ENCODE results near the gene ENTPD8. TPM values are rescaled to one million over a fixed set of nuclear protein-coding genes. Genes with fewer than 3 reads are reported as not detected.
A peak's percentile ranks its signal among the peaks of the same experiment; 100 is the strongest.
"Not testable (repeated sequence)": the region's sequence is repeated elsewhere in the genome, so short reads cannot be mapped to it uniquely, and the experiment has no call there.

ENTPD8 gene
- total and polyA plus RNA-seq, 2 experiments from 2014 or later = 0.15 to 0.51 TPM

- no peak overlapping the region for H3K4me3 ChIP-seq
- DNase-seq (ENCODE audit: low read depth in 1 of 2, low spot score in 1 of 2) = no peak
Measured at GRCh38 chr9:137410891-137411249, 30.3 kb downstream of the ENTPD8 start.

GRCh38 chr9:137410236-137410890 is 30.8 kb downstream of the ENTPD8 start:
- not testable (repeated sequence) for DNase-seq (ENCODE audit: low read depth in 1 of 2, low spot score in 1 of 2); H3K27me3 ChIP-seq; H3K36me3 ChIP-seq; H3K27ac ChIP-seq; H3K4me3 ChIP-seq; H3K4me1 ChIP-seq (ENCODE audit: low read depth); H3K9me3 ChIP-seq (ENCODE audit: low read depth)

More at GRCh38 chr9:137410891-137411249, 30.3 kb downstream of the ENTPD8 start:
- TF ChIP-seq, protein P1, sequence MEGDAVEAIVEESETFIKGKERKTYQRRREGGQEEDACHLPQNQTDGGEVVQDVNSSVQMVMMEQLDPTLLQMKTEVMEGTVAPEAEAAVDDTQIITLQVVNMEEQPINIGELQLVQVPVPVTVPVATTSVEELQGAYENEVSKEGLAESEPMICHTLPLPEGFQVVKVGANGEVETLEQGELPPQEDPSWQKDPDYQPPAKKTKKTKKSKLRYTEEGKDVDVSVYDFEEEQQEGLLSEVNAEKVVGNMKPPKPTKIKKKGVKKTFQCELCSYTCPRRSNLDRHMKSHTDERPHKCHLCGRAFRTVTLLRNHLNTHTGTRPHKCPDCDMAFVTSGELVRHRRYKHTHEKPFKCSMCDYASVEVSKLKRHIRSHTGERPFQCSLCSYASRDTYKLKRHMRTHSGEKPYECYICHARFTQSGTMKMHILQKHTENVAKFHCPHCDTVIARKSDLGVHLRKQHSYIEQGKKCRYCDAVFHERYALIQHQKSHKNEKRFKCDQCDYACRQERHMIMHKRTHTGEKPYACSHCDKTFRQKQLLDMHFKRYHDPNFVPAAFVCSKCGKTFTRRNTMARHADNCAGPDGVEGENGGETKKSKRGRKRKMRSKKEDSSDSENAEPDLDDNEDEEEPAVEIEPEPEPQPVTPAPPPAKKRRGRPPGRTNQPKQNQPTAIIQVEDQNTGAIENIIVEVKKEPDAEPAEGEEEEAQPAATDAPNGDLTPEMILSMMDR (IDR thresholded peaks at IDR 0.05; ENCODE audit: low read depth, low read length) = no peak
- Histone ChIP-seq H3K4me1 (ENCODE audit: low read depth) (peaks cover 4% of the 10 kb centered on the region), H3K36me3 (no peaks in the 10 kb centered on the region), H3K27ac (no peak overlapping the region), H3K27me3 (no peaks in the 10 kb centered on the region), H3K9me3 (ENCODE audit: low read depth) (no peaks in the 10 kb centered on the region)

DNA sequence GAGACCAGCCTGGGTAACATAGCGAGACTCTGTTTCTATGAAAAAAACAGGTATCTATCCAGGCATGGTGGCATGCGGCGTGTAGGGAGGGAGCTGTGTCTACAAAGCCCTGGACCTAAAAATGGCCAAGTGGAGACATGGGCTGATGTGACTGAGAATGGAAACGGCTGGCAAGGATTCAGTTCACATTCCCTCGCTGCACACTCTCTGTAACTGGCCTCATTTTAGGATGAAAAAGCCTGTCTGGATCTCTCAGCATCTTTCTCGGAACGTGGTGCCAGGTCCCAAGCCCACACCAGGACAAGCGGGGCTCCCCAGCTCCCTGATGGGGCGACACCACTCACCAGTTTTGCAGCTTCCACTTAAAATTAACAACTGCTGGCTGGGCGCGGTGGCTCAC is 31.6 kb downstream of the ENTPD8 start:
- Histone ChIP-seq H3K4me3 (no peak overlapping the region), H3K27ac (no peak overlapping the region), H3K4me1 (ENCODE audit: low read depth) (peaks cover 4% of the 10 kb centered on the region), H3K36me3 (no peaks in the 10 kb centered on the region), H3K27me3 (no peaks in the 10 kb centered on the region), H3K9me3 (ENCODE audit: low read depth) (no peaks in the 10 kb centered on the region)
- TF ChIP-seq, protein P1 (IDR thresholded peaks at IDR 0.05; ENCODE audit: low read depth, low read length) = no peak
- DNase-seq (ENCODE audit: low read depth in 1 of 2, low spot score in 1 of 2) = no peak

DNA sequence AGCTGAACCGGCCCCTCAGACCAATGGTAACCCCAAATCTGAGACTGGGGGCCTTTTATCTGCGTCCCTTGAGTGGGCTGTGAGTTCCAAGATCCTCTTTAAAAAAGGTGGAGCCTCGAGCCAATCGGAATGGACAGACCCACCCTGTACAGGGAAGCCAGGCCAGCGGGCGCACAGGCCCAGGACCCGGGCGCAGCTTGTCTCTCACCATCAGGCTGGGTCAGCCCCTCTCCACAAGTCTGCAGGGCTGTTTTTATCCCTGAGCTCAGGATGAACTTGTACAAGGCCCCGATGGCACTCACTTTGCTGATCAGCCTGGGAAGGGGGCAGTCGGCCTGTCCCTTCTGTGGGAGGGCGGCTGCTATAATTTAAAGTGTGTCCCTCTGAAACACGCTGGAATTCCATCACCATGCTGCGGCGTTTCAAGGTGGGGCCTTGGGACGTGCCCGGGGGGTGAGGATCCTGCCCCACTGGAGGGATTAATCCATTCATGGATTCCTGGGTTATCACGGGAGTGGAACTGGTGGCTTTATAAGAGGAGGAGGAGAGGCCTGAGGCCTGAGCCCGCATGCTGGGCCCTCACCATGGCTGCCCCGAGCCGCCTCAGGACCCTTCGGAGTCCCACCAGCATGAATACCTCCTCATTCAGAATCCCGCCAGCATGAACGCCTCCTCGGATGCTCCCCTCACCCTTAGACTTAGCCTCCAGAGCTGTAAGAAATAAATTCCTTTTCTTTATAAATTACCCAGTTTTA is 32.3 kb downstream of the ENTPD8 start:
- H3K4me3 ChIP-seq = no peak overlapping the region
- TF ChIP-seq, protein P1 (IDR thresholded peaks at IDR 0.05; ENCODE audit: low read depth, low read length) = no peak
- no peaks in the 10 kb centered on the region for H3K9me3 ChIP-seq (ENCODE audit: low read depth)
- H3K27me3 ChIP-seq = no peaks in the 10 kb centered on the region
- H3K36me3 ChIP-seq = no peaks in the 10 kb centered on the region
- no peak overlapping the region for H3K27ac ChIP-seq
- DNase-seq (ENCODE audit: low read depth in 1 of 2, low spot score in 1 of 2) = no peak
- peaks cover 4% of the 10 kb centered on the region for H3K4me1 ChIP-seq (ENCODE audit: low read depth)

DNA sequence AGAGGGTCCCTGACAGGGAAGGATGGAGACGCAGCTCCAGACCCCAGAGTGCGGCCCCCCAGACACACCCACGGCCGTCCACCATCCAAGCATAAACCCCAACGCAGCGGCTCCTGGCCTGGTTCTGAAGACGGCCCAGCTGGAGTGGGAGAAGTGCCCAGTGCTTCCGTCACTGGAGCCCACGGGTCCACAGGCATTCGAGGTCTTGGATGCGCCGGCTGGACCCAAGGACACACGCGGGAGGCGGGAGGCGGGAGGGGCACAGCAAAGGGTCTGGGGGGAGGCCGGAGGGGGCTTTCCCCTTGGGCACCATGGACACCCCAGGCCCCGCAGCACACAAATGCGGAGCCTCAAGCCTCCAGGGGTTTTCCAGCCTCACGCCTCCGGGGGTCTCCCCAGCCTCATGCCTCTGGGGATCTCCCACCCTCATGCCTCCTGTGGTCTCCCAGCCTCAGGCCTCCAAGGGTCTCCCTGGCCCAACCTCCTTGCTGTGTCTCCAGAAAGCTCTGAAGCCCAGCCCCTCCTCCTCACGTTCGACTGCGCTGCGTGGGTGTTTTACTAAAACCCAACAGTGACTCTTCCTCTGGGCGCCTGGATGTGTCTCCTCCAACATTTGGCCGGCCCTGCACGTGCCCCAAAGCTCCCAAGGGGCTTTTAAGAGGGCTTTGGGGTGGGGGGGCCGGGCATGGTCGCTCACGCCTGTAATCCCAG is 33.4 kb downstream of the ENTPD8 start:
- peak in 1 of 2 donors; percentile 42 for DNase-seq (ENCODE audit: low read depth in 1 of 2, low spot score in 1 of 2)
- Histone ChIP-seq H3K36me3 (no peaks in the 10 kb centered on the region), H3K27me3 (no peaks in the 10 kb centered on the region), H3K27ac (no peak overlapping the region), H3K4me3 (no peak overlapping the region), H3K4me1 (ENCODE audit: low read depth) (peaks cover 4% of the 10 kb centered on the region), H3K9me3 (ENCODE audit: low read depth) (no peaks in the 10 kb centered on the region)
- TF ChIP-seq, protein P1 (IDR thresholded peaks at IDR 0.05; ENCODE audit: low read depth, low read length) = no peak

All from cardiac muscle cell (in vitro differentiated cells and primary cell).